ENCODE measurements around the gene ARHGEF10L. TPM values are rescaled to one million over a fixed set of nuclear protein-coding genes. Genes with fewer than 3 reads are reported as not detected.

Gene ARHGEF10L
- total RNA-seq, 4 donors from 2014 or later, result 65.0 to 136 (median 94.1) TPM

GRCh38 chr1:17617787-17618557 lies 78.5 kb downstream of the ARHGEF10L start:
- WGBS, result 62% methylated on average over 20 of the region's 27 CpGs
- Histone ChIP-seq H3K9me3 (no peaks in the 10 kb centered on the region), H3K4me3 (peak overlapping the region; percentile 34), H3K27ac (peak overlapping the region; percentile 75), H3K4me1 (peaks cover 15% of the 10 kb centered on the region), H3K27me3 (no peaks in the 10 kb centered on the region), H3K36me3 (peaks cover 41% of the 10 kb centered on the region)
- TF ChIP-seq POLR2A (IDR thresholded peaks at IDR 0.05) (no peak), EP300 (IDR thresholded peaks at IDR 0.05) (no peak), POLR2AphosphoS5 (IDR thresholded peaks at IDR 0.05) (no peak), CTCF (IDR thresholded peaks at IDR 0.05) (no peak)
- no peak for DNase-seq (ENCODE audit: low spot score in 2 of 2)

GRCh38 chr1:17618558-17619247 lies 79.2 kb downstream of the ARHGEF10L start:
- H3K27ac ChIP-seq, result peak overlapping the region; percentile 75
- H3K4me1 ChIP-seq, result peaks cover 15% of the 10 kb centered on the region
- H3K9me3 ChIP-seq, result no peaks in the 10 kb centered on the region
- H3K27me3 ChIP-seq, result no peaks in the 10 kb centered on the region
- 78% methylated on average over 18 of the region's 19 CpGs for WGBS
- no peak for DNase-seq (ENCODE audit: low spot score in 2 of 2)
- H3K4me3 ChIP-seq, result peak overlapping the region; percentile 34
- peaks cover 43% of the 10 kb centered on the region for H3K36me3 ChIP-seq
- TF ChIP-seq POLR2AphosphoS5 (IDR thresholded peaks at IDR 0.05) (no peak), CTCF (IDR thresholded peaks at IDR 0.05) (no peak), POLR2A (IDR thresholded peaks at IDR 0.05) (no peak), EP300 (IDR thresholded peaks at IDR 0.05) (no peak)

GRCh38 chr1:17620448-17620847 lies 81.0 kb downstream of the ARHGEF10L start:
- Histone ChIP-seq H3K4me1 (peaks cover 26% of the 10 kb centered on the region), H3K36me3 (peaks cover 44% of the 10 kb centered on the region), H3K9me3 (no peaks in the 10 kb centered on the region), H3K27ac (no peak overlapping the region), H3K4me3 (peak overlapping the region; percentile 16), H3K27me3 (no peaks in the 10 kb centered on the region)
- 92% methylated on average over 5 of the region's 5 CpGs for WGBS
- no peak for DNase-seq (ENCODE audit: low spot score in 2 of 2)
- TF ChIP-seq POLR2AphosphoS5 (IDR thresholded peaks at IDR 0.05), result no peak

GRCh38 chr1:17621691-17622090 lies 82.2 kb downstream of the ARHGEF10L start:
- no peak for DNase-seq (ENCODE audit: low spot score in 2 of 2)
- WGBS, result 87% methylated on average over 7 of the region's 10 CpGs
- Histone ChIP-seq H3K4me1 (peaks cover 26% of the 10 kb centered on the region), H3K27me3 (no peaks in the 10 kb centered on the region), H3K27ac (no peak overlapping the region), H3K4me3 (no peak overlapping the region), H3K36me3 (peaks cover 45% of the 10 kb centered on the region), H3K9me3 (no peaks in the 10 kb centered on the region)
- TF ChIP-seq CTCF (IDR thresholded peaks at IDR 0.05) (no peak), EP300 (IDR thresholded peaks at IDR 0.05) (no peak), POLR2A (IDR thresholded peaks at IDR 0.05) (no peak), POLR2AphosphoS5 (IDR thresholded peaks at IDR 0.05) (no peak)

- WGBS, result 92% methylated on average over 22 of the region's 22 CpGs
- TF ChIP-seq CTCF (IDR thresholded peaks at IDR 0.05) (no peak), POLR2A (IDR thresholded peaks at IDR 0.05) (no peak), EP300 (IDR thresholded peaks at IDR 0.05) (no peak), POLR2AphosphoS5 (IDR thresholded peaks at IDR 0.05) (no peak)
- Histone ChIP-seq H3K27ac (no peak overlapping the region), H3K9me3 (no peaks in the 10 kb centered on the region), H3K36me3 (peaks cover 55% of the 10 kb centered on the region), H3K27me3 (no peaks in the 10 kb centered on the region), H3K4me3 (no peak overlapping the region), H3K4me1 (peaks cover 19% of the 10 kb centered on the region)
- DNase-seq (ENCODE audit: low spot score in 2 of 2), result no peak
Observed at GRCh38 chr1:17622823-17623222, 83.3 kb downstream of the ARHGEF10L start.
